K562 (cell line): ENCODE results near the gene PSMB11. TPM values are rescaled to one million over a fixed set of nuclear protein-coding genes. Genes with fewer than 3 reads are reported as not detected.

Experiments used
- ARID1B ChIP-seq: fragments of 450-650 bp; IDR thresholded peaks from 2 replicates; pipeline ENCODE4 v1.6.1; 2016; ENCODE audit warnings: antibody characterized with exemption, mild to moderate bottlenecking, inconsistent platforms
- CBX8 ChIP-seq: fragments of 200-600 bp; sonication (generic); IDR thresholded peaks from 2 replicates; pipeline ENCODE4 v1.6.1; 2012; ENCODE audit warnings: borderline replicate concordance, mixed run types, low read depth, mild to moderate bottlenecking, moderate library complexity, mixed read lengths, low read length, control low read depth, inconsistent platforms; ENCODE audit not compliant: poor library complexity, severe bottlenecking; ENCODE audit errors: extremely low read depth
- CSDE1 ChIP-seq, 2 experiments: fragments of 450-650 bp; IDR thresholded peaks; 2 replicates each; pipeline ENCODE4 v1.6.1; 2016; ENCODE audit warnings: mild to moderate bottlenecking in 1 of 2
- ELF1 ChIP-seq: fragments of 200-800 bp; sonication (Bioruptor generic); IDR thresholded peaks from 2 replicates; pipeline ENCODE4 v1.6.1; 2016; ENCODE audit warnings: missing genetic modification characterization, missing compliant biosample characterization
- GATAD2A ChIP-seq: fragments of 450-650 bp; IDR thresholded peaks from 2 replicates; pipeline ENCODE4 v1.6.1; 2017
- GTF2E2 ChIP-seq: fragments of 200-800 bp; sonication (Bioruptor generic); IDR thresholded peaks from 2 replicates; pipeline ENCODE4 v1.6.1; 2016; ENCODE audit warnings: missing genetic modification characterization, missing compliant biosample characterization
- RBBP5 ChIP-seq: fragments of 200-600 bp; sonication (generic); IDR thresholded peaks from 2 replicates; pipeline ENCODE4 v1.6.1; 2012; ENCODE audit warnings: borderline replicate concordance, mild to moderate bottlenecking, low read length, control low read depth, inconsistent platforms; ENCODE audit not compliant: insufficient read depth, poor library complexity, severe bottlenecking
- ZNF232 ChIP-seq: sonication (generic); formaldehyde crosslinking; IDR thresholded peaks from 2 replicates; pipeline ENCODE4 v1.8.0; 2022; ENCODE audit warnings: mild to moderate bottlenecking, missing genetic modification reagents
- polyA plus RNA-seq, 8 experiments: library from polyadenylated mRNA; depleted of rRNA in 4 of 8; stranded (reverse) in 5 of 8; unstranded in 3 of 8; fragments of >200 nt; fragmentation: Nextera tagmentation in 2 of 8; fragmentation: Illumina TruSeq in 1 of 8; extraction: Ambion mirVana in 2 of 8; extraction: Trizol in 1 of 8; gene quantifications; 2 replicates each; pipeline versions ENCODE4 v1.2.1 to v1.2.3, GENCODE V29; 2011 to 2014; ENCODE audit warnings: inconsistent platforms in 1 of 8, missing spikeins in 1 of 8
- total RNA-seq, 7 experiments: library from RNA; depleted of rRNA in 6 of 7; stranded (reverse); fragments of >200 nt in 6 of 7; fragmentation: Illumina TruSeq in 2 of 7; extraction: Trizol in 2 of 7; gene quantifications; 2 replicates each; pipeline versions ENCODE4 v1.2.1 to v1.2.3, GENCODE V29; 2011 to 2021; ENCODE audit warnings: low replicate concordance in 1 of 7
- TF ChIP-seq, protein P1 (sequence below): sonication (generic); formaldehyde crosslinking; IDR thresholded peaks from 2 replicates; pipeline ENCODE4 v1.4.0; 2020; ENCODE audit warnings: mild to moderate bottlenecking, missing genetic modification reagents
- TF ChIP-seq, protein P2 (sequence below), 2 experiments: fragments of 450-650 bp; conservative IDR thresholded peaks; 2 replicates each; pipeline ENCODE4 v1.6.1; 2017; ENCODE audit warnings: mild to moderate bottlenecking in 2 of 2, moderate library complexity in 2 of 2
- TF ChIP-seq, protein P3 (sequence below), 3 experiments: IDR thresholded peaks in 2 of 3; conservative IDR thresholded peaks in 1 of 3; 2 replicates each; pipeline ENCODE4 v1.5.1; 2011 to 2012; ENCODE audit warnings: low read length in 3 of 3, mild to moderate bottlenecking in 3 of 3, control low read depth in 2 of 3, improper control_type of control experiment in 1 of 3, inconsistent platforms in 1 of 3, low read depth in 1 of 3, mixed read lengths in 1 of 3, moderate library complexity in 1 of 3; ENCODE audit not compliant: insufficient read depth in 2 of 3
- TF ChIP-seq, protein P4 (sequence below): fragments of 250-450 bp; sonication (Bioruptor Pico); IDR thresholded peaks from 2 replicates; pipeline ENCODE4 v1.4.0; 2020; ENCODE audit warnings: mild to moderate bottlenecking, moderate library complexity

The PSMB11 gene
- total and polyA plus RNA-seq, 9 of the 15 experiments (the other 6 are each of a cell fraction or from before 2014, with no cell fraction given) = not detected

DNA sequence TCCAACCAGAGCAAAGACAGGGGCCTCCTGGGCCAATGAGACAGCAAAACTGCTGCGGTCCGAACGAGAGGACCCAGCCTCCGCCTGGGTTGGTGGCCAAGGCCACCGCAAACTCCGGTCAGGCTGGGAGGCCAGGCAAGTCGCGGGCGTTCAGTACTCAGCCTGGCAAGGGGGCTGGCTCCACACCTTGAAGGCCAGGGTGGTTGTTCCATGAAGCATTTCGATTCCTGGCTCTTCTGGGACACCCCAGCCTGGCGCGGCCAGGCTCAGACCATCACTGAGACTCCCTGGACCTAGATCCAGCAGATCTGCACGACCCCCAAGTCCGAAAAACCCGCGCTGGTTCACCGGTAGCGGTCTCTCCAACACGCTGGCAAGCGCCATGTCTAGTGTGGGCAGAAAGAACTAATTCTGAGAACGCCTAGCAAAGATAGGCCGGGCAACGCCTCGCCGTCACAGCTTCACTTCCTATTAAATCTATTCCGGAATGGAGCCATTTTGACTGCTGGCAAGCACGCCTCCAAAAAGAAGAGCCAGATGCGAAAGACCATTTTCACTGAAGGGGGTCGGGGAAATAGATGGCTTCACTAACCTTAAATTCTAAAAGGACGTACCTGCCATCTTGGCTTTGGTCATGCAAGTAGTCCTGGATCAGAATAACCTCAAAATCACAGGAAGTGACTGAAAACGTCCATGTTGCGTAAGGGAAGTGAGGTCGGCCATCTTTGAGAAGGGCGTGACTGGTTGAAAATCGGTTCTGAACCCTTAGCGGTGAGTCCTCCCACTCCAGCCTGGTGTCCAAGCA is 7.3 kb upstream of the PSMB11 start, which contains the start of gene PSMB5 (continued):
- TF ChIP-seq, protein P1, sequence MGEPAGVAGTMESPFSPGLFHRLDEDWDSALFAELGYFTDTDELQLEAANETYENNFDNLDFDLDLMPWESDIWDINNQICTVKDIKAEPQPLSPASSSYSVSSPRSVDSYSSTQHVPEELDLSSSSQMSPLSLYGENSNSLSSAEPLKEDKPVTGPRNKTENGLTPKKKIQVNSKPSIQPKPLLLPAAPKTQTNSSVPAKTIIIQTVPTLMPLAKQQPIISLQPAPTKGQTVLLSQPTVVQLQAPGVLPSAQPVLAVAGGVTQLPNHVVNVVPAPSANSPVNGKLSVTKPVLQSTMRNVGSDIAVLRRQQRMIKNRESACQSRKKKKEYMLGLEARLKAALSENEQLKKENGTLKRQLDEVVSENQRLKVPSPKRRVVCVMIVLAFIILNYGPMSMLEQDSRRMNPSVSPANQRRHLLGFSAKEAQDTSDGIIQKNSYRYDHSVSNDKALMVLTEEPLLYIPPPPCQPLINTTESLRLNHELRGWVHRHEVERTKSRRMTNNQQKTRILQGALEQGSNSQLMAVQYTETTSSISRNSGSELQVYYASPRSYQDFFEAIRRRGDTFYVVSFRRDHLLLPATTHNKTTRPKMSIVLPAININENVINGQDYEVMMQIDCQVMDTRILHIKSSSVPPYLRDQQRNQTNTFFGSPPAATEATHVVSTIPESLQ (CRISPR knock-in tag) = no peak; the same call in 1 of the 2 replicates
- TF ChIP-seq, protein P2, sequence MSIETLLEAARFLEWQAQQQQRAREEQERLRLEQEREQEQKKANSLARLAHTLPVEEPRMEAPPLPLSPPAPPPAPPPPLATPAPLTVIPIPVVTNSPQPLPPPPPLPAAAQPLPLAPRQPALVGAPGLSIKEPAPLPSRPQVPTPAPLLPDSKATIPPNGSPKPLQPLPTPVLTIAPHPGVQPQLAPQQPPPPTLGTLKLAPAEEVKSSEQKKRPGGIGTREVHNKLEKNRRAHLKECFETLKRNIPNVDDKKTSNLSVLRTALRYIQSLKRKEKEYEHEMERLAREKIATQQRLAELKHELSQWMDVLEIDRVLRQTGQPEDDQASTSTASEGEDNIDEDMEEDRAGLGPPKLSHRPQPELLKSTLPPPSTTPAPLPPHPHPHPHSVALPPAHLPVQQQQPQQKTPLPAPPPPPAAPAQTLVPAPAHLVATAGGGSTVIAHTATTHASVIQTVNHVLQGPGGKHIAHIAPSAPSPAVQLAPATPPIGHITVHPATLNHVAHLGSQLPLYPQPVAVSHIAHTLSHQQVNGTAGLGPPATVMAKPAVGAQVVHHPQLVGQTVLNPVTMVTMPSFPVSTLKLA (conservative IDR thresholded peaks at IDR 0.05) = peak; percentile 65 to 85; a peak in 3 of 4 replicates
- peak; percentile 72; the same call in 1 of the 2 replicates for TF ChIP-seq GTF2E2 (tag)
- TF ChIP-seq RBBP5 = peak; percentile 55
- no peak for TF ChIP-seq ARID1B
- TF ChIP-seq, protein P3, sequence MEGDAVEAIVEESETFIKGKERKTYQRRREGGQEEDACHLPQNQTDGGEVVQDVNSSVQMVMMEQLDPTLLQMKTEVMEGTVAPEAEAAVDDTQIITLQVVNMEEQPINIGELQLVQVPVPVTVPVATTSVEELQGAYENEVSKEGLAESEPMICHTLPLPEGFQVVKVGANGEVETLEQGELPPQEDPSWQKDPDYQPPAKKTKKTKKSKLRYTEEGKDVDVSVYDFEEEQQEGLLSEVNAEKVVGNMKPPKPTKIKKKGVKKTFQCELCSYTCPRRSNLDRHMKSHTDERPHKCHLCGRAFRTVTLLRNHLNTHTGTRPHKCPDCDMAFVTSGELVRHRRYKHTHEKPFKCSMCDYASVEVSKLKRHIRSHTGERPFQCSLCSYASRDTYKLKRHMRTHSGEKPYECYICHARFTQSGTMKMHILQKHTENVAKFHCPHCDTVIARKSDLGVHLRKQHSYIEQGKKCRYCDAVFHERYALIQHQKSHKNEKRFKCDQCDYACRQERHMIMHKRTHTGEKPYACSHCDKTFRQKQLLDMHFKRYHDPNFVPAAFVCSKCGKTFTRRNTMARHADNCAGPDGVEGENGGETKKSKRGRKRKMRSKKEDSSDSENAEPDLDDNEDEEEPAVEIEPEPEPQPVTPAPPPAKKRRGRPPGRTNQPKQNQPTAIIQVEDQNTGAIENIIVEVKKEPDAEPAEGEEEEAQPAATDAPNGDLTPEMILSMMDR (IDR thresholded peaks at IDR 0.05 in 2 of 3, conservative IDR thresholded peaks at IDR 0.05 in 1 of 3; ENCODE audit: insufficient read depth in 2 of 3, low read depth in 1 of 3, low read length in 3 of 3) = no peak
- TF ChIP-seq CBX8 = no peak
- peak in 1 of 2 experiments; percentile 99; a peak in 2 of 4 replicates for TF ChIP-seq CSDE1 (IDR thresholded peaks at IDR 0.05)
- peak; percentile 90 for TF ChIP-seq ELF1
- TF ChIP-seq, protein P4, sequence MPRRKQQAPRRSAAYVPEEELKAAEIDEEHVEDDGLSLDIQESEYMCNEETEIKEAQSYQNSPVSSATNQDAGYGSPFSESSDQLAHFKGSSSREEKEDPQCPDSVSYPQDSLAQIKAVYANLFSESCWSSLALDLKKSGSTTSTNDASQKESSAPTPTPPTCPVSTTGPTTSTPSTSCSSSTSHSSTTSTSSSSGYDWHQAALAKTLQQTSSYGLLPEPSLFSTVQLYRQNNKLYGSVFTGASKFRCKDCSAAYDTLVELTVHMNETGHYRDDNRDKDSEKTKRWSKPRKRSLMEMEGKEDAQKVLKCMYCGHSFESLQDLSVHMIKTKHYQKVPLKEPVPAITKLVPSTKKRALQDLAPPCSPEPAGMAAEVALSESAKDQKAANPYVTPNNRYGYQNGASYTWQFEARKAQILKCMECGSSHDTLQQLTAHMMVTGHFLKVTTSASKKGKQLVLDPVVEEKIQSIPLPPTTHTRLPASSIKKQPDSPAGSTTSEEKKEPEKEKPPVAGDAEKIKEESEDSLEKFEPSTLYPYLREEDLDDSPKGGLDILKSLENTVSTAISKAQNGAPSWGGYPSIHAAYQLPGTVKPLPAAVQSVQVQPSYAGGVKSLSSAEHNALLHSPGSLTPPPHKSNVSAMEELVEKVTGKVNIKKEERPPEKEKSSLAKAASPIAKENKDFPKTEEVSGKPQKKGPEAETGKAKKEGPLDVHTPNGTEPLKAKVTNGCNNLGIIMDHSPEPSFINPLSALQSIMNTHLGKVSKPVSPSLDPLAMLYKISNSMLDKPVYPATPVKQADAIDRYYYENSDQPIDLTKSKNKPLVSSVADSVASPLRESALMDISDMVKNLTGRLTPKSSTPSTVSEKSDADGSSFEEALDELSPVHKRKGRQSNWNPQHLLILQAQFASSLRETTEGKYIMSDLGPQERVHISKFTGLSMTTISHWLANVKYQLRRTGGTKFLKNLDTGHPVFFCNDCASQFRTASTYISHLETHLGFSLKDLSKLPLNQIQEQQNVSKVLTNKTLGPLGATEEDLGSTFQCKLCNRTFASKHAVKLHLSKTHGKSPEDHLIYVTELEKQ (CRISPR knock-in tag) = no peak
- no peak for TF ChIP-seq ZNF232 (CRISPR knock-in tag)
- no peak for TF ChIP-seq GATAD2A
